HG03135 (cell line): ENCODE measurements around the gene LRRC37A.
A peak's percentile ranks its signal among the peaks of the same experiment; 100 is the strongest.
"Not testable (repeated sequence)": the region's sequence is repeated elsewhere in the genome, so short reads cannot be mapped to it uniquely, and the experiment has no call there.

Source experiments
- ATAC-seq: cut with Tn5 transposase; IDR thresholded peaks from one replicate; pipeline ENCODE4 v1.9.1; 2021; ENCODE audit warnings: mild to moderate bottlenecking, moderate library complexity; ENCODE audit not compliant: unreplicated experiment

Gene LRRC37A

GRCh38 chr17:46294831-46295230, at the start of gene LRRC37A:
LRRC37A (plus strand) TSS chr17:46295131; CDS start chr17:46295134, 3 bp downstream.
- ATAC-seq, result not testable (repeated sequence)

DNA sequence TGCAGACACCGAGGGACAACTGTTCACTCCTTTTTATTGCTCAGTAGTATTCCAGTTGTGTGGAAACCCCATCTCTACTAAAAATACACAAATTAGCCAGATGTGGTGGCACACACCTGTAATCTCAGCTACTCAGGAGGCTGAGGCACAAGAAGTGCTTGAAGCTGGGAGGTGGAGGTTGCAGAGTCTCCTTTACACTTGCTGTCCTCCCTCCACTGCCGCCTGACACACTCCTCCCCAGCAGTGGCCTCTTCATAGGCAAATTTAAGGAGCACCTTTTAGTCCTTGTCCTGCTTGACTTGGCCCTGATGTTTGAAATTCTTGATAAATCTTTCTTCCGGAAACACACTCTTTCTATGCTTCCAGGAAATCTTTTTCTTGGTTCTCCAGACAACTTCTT, 45.8 kb upstream of the LRRC37A start:
- not testable (repeated sequence) for ATAC-seq

DNA sequence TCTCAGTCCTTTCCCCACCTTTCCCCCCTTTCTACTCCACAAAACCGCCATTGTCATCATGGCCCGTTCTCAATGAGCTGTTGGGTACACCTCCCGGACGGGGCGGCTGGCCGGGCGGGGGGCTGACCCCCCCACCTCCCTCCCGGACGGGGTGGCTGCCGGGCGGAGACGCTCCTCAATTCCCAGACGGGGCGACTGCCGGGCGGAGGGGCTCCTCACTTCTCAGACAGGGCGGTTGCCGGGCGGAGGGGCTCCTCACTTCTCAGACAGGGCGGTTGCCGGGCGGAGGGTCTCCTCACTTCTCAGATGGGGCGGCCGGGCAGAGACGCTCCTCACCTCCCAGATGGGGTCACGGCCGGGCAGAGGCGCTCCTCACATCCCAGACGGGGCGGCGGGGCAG, 42.1 kb upstream of the LRRC37A start:
- ATAC-seq, result not testable (repeated sequence)

DNA sequence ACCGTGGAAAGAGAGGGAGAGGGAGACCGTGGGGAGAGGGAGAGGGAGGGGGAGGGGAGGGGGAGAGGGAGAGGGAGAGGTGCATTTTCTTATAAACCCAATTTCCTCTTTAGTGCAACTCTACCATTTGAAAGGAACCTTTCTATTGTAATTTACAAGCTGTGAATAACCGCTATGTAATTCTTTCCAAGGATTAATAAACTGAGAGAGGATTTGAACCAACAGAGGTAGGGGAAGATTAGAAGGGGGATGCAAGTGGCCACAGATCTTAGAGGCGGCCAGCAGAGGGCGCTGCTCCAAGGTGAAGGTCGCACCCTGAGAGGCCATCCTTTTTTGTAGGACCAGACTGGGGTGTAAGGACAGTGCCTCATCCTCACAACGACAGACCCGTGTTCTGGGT, 41.2 kb upstream of the LRRC37A start:
- not testable (repeated sequence) for ATAC-seq

- not testable (repeated sequence) for ATAC-seq
These were observed 40.7 kb upstream of the LRRC37A start for GRCh38 chr17:46254215-46254614.

DNA sequence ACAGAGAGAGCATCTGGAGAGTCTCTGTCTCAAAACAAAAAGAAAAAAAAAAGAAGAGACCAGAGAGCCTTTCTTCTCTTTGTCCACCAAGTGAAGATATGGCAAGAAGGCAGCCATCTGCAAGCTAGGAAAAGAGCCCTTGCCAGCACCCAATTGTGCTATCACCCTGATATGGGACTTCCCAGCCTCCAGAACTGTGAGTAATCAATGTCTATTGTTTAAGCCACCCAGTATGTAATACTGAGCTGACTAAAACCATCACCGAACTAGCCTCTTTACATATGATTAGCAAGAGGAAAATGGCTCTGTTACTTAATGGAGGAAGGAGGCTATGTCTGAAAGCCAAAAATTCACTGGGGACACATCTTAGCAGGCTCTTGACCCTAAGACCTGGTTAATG, 38.6 kb upstream of the LRRC37A start:
- not testable (repeated sequence) for ATAC-seq

- ATAC-seq, result not testable (repeated sequence)
These were observed 34.9 kb upstream of the LRRC37A start for GRCh38 chr17:46259845-46260661.

- no peak for ATAC-seq
These were observed 32.7 kb upstream of the LRRC37A start for GRCh38 chr17:46262271-46262670.

DNA sequence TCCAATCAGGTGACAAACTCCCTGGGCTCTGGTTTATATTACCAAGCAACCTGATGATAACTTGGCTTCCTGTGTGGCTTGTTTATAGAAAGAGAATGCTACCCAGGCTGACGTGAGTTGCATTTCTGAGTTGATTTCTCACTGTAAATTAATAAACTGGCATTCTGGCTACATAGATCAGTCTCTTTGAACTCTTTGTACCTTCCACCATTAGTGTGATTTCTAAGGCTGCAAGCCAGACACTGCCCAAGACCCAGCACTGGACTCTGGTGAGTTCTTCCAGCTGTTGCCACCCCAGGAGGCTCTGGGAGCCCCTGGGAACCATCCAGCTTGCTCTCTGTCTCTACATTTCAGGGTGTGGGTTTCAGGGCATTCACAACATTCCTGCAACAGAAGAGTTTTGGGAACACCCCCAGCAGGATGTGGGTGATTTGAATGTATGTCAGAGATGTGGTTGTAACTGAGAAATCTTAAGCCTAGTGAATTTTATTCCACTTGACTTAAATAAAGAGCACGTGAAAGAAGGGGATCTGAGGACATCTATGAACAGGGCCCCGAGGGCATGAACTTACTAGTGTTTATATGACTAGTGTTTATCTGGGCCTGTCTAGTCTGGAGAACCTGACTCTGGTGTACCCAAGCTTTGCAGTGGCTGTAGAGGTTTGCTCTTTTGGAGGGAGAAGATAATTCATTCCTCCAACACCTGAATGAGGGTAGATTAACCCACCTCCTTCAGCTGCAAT, 30.3 kb upstream of the LRRC37A start:
- no peak for ATAC-seq

DNA sequence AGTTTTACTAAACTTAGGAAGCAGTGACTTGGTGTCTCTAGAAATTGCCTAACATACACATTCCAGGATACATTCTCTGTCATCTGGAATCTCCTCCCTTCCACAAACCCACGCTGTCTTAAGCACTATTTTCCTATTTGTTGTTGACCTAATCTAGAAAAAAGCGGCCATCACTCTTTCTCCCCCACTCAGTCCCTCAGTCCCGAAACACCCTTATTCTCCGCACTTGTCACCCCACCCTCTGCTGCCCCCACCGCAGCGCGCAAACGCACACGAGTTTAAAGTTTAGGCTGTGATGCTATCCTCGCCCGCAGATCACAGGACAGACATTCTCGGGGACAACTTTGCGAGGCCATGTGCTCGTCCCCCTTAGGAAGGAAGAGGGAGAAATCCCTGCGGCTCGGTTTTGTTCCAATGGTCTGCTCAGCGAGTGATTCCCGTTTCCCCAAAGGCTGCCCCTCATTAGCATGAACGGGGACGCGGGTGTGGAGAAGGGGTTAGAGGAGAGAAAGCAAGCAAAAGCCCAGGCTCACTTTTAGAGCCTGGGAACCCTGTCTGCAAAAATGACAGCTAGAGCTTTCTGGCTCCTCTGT, 28.8 kb upstream of the LRRC37A start:
- not testable (repeated sequence) for ATAC-seq

- ATAC-seq, result peak; percentile 69
These were observed 28.0 kb upstream of the LRRC37A start for GRCh38 chr17:46266656-46267544.

DNA sequence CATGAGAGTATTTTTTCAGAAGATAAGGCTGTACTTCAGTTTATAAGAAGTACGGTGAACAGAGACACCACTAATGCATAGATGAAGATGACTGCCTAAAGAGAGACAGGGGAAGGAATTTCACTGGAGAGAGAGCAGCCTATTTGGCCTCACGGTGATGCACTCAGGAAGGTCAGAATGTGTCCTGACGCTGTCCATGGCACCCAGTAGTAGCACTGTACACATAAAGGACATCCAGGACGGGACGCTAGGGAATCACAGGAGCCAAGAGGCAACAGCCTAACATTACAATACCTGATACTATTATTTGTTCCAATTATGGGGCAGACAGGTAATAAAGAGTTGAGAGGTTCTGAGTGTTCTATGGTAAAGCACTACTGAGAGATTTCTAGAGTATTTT, 24.9 kb upstream of the LRRC37A start:
- no peak for ATAC-seq

- ATAC-seq, result no peak
These were observed 21.2 kb upstream of the LRRC37A start for GRCh38 chr17:46273541-46274236.

- ATAC-seq, result no peak
These were observed 20.7 kb upstream of the LRRC37A start for GRCh38 chr17:46274238-46274637.

DNA sequence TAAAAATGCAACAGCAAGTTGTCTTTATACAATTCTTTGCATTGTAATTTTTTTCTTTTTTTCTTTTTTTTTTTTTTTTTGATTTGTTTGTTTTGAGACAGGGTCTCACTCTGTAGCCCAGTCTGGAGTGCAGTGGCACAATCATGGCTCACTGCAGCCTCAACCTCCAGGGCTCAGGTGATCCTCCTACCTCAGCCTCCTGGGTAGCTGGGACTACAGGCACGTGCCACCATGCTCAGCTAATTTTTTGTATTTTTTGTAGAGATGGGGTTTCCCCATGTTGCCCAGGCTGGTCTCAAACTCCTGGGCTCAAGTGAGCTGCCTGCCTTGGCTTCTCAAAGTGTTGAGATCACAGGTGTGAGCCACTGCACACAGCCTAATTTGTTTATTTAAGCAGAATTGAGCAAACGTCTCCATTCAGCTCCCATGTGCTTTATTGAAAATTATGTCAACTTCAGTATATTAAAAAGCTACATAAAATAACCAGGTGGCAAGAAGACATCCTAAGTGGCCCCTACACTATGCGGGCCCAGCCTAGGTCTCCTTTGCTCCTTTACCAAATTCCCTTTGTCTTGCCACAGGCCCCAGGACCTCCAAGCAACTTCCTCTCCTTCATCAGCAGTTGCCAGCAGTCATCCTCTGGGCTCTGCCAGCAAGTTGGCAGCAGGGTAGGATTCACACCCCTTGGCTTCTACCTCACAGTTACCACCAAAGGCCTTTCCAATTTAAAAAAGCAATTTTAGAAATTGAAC, 18.0 kb upstream of the LRRC37A start:
- ATAC-seq, result not testable (repeated sequence)

DNA sequence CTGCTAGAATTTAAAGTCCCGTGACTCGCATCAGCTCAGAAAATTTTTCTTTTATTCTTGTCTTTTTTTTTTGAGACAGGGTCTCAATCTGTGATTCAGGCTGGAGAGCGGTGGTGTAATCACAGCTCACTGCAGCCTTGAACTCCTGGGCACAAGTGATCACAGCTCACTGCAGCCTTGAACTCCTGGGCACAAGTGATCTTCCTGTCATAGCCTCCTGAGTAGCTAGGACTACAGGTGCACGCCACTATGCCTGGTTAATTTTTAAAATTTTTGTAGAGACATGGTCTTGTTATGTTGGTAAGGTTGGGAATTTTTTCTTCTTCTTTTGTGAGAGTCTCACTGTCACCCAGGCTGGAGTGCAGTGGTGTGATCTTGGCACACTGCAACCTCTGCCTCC, 13.6 kb upstream of the LRRC37A start:
- not testable (repeated sequence) for ATAC-seq

DNA sequence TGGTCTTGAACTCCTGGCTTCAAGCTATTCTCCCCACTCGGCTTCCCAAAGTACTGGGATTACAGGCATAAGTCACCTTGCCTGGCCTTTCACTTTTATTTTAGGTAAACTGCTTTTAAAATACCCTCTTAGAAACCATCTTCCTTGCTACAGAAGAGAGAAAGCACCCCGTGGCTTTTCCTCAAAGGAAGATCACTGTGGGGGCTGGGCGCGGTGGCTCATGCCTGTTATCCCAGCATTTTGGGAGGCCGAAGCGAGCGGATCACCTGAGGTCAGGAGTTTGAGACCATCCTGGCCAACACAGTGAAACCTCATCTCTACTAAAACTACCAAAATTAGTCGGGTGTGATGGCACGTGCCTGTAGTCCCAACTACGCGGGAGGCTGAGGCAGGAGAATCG, 12.3 kb upstream of the LRRC37A start:
- ATAC-seq, result not testable (repeated sequence)

DNA sequence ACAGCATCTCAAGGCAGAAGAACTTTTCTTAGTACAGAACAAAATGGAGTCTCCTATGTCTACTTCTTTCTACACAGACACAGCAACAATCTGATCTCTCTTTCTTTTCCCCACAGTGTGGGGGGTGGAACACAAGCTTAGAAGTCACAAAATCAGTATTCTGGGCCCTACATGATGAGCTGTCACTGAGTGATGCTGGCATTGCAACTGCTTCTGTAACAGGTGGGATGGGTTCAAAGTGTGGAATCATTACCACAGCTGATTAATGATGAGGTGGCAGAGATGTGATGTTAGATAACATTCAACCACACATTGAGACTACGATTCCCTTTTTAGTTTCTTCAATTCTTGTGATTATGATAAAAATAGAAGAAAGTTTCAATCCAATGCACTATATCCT, 10.5 kb upstream of the LRRC37A start:
- ATAC-seq, result not testable (repeated sequence)

DNA sequence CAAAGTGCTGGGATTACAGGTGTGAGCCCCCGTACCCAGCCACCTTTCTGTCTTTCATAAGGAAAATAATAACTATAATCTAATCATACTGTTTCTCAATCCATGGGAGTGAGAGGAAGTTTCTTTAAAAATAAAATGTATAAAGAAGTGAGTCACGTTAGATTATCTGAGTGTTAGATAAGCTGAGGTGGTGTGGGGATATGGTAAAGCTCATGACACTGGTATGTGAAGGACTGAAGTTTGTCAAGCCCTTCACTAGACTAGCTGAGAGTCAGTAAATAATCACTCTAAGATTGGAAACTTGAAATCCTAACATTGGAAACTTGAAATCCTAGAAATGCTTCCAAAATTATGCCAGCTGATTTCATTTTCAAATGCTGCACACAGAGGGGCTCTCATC, 9.4 kb upstream of the LRRC37A start:
- not testable (repeated sequence) for ATAC-seq
